OCI-LY3 (cell line): Measurements from ENCODE around the gene LPP.

ENCODE experiments used
- EZH2phosphoT487 ChIP-seq: fragments of 200-600 bp; shearing (Covaris generic); IDR thresholded peaks from 2 replicates; pipeline ENCODE4 v1.6.1; 2018; ENCODE audit warnings: antibody characterized with exemption, mixed run types, low read depth
- TF ChIP-seq, protein P1 (sequence below): fragments of 200-600, 300-600 bp; sonication (generic); IDR thresholded peaks from 2 replicates; pipeline ENCODE4 v1.5.1; 2014; ENCODE audit warnings: antibody characterized with exemption, low read length, low read depth

DNA sequence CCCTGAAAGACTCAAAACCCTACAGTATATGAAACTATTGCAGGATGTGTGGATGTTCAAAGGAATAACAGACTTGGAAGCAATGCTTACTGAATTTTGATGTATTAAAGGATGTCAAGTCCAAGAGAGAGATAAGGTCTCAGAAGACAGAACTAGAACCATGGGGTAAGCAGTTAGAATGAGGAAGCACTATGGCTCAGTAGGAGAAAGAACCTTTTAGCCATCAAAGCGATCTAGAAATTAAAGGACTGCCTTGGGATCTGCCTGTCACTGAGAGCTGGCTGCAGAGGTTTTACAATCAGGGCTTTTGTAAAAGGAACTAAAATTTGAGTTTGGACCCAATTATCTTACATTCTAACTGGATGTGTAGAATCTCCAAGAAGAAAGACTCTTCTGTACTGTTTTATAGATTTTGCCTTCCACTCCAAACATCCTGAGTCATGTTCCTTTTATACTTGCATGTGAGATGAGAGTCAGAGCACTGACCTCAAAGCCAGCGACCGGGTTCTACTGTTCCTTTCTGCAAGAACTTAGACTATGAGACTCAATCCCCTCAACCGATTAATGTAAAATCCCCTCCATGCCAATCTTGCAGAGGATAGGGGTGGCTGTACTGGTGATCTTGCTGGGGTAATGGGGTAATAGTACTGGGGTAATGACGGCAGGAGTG is 605.5 kb downstream of the LPP start:
- TF ChIP-seq, protein P1, sequence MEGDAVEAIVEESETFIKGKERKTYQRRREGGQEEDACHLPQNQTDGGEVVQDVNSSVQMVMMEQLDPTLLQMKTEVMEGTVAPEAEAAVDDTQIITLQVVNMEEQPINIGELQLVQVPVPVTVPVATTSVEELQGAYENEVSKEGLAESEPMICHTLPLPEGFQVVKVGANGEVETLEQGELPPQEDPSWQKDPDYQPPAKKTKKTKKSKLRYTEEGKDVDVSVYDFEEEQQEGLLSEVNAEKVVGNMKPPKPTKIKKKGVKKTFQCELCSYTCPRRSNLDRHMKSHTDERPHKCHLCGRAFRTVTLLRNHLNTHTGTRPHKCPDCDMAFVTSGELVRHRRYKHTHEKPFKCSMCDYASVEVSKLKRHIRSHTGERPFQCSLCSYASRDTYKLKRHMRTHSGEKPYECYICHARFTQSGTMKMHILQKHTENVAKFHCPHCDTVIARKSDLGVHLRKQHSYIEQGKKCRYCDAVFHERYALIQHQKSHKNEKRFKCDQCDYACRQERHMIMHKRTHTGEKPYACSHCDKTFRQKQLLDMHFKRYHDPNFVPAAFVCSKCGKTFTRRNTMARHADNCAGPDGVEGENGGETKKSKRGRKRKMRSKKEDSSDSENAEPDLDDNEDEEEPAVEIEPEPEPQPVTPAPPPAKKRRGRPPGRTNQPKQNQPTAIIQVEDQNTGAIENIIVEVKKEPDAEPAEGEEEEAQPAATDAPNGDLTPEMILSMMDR, result no peak
- no peak for TF ChIP-seq EZH2phosphoT487
